HG03571 (cell line): ENCODE results near the gene OR2T29.
"Not testable (repeated sequence)": the region's sequence is repeated elsewhere in the genome, so short reads cannot be mapped to it uniquely, and the experiment has no call there.

ENCODE experiments used
- ATAC-seq: cut with Tn5 transposase; IDR thresholded peaks from one replicate; pipeline ENCODE4 v1.9.1; 2021; ENCODE audit not compliant: unreplicated experiment

Gene OR2T29

GRCh38 chr1:248562672-248563071, at the start of gene OR2T29:
TSS of gene OR2T29 (minus strand) at chr1:248562772. CDS start at chr1:248559491, 3,281 bp downstream.
- not testable (repeated sequence) for ATAC-seq

GRCh38 chr1:248611883-248612414, 49.4 kb upstream of the OR2T29 start:
- no peak for ATAC-seq

- no peak for ATAC-seq
These were observed 47.7 kb upstream of the OR2T29 start for GRCh38 chr1:248610301-248610700.

- no peak for ATAC-seq
These were observed 36.8 kb upstream of the OR2T29 start for GRCh38 chr1:248599396-248599795.

GRCh38 chr1:248597589-248597988, 35.0 kb upstream of the OR2T29 start, which contains the start of gene OR2T10:
TSS of gene OR2T10 (minus strand) at chr1:248597700. CDS start at chr1:248593768, 3,932 bp downstream.
- ATAC-seq, result no peak

- ATAC-seq, result no peak
These were observed 34.0 kb upstream of the OR2T29 start for GRCh38 chr1:248596615-248597014.

- ATAC-seq, result no peak
These were observed 30.7 kb upstream of the OR2T29 start for GRCh38 chr1:248593226-248593625.

GRCh38 chr1:248592655-248593054, 30.1 kb upstream of the OR2T29 start:
- ATAC-seq, result no peak

- no peak for ATAC-seq
These were observed 27.5 kb upstream of the OR2T29 start for GRCh38 chr1:248590055-248590454.

- no peak for ATAC-seq
These were observed 26.8 kb upstream of the OR2T29 start for GRCh38 chr1:248589334-248589733.

GRCh38 chr1:248585266-248585665, 22.7 kb upstream of the OR2T29 start:
- ATAC-seq, result no peak

- ATAC-seq, result no peak
These were observed 13.8 kb upstream of the OR2T29 start for GRCh38 chr1:248576260-248576980.

- not testable (repeated sequence) for ATAC-seq
These were observed 12.1 kb upstream of the OR2T29 start, which contains the start of gene OR2T34 for GRCh38 chr1:248574657-248575056. TSS of gene OR2T34 (minus strand) at chr1:248574757. CDS start at chr1:248574757, 0 bp downstream.

GRCh38 chr1:248573856-248574255, 11.3 kb upstream of the OR2T29 start:
- ATAC-seq, result not testable (repeated sequence)

GRCh38 chr1:248572049-248572448, 9.5 kb upstream of the OR2T29 start:
- ATAC-seq, result peak; percentile 58

- not testable (repeated sequence) for ATAC-seq
These were observed 8.2 kb upstream of the OR2T29 start for GRCh38 chr1:248570811-248571210.

- not testable (repeated sequence) for ATAC-seq
These were observed 6.5 kb upstream of the OR2T29 start for GRCh38 chr1:248569049-248569448.

GRCh38 chr1:248565530-248566373, 3.2 kb upstream of the OR2T29 start:
- peak; percentile 62 for ATAC-seq

- not testable (repeated sequence) for ATAC-seq
These were observed 11.5 kb downstream of the OR2T29 start for GRCh38 chr1:248551027-248551426.

GRCh38 chr1:248547383-248547782, 15.2 kb downstream of the OR2T29 start:
- ATAC-seq, result not testable (repeated sequence)

GRCh38 chr1:248537449-248537848, 25.1 kb downstream of the OR2T29 start:
- ATAC-seq, result not testable (repeated sequence)
